ENCODE results near the gene PPP3CA. TPM values are rescaled to one million over a fixed set of nuclear protein-coding genes. Genes with fewer than 3 reads are reported as not detected.
A peak's percentile ranks its signal among the peaks of the same experiment; 100 is the strongest.

PPP3CA gene
- total RNA-seq, 1 experiment from 2014 or later, result 33.8 TPM

- intact Hi-C loops (cut with micrococcal nuclease; ENCODE audit: unreplicated experiment), result no loop called here
- peaks cover 6% of the 10 kb centered on the region; the same call in 1 of the 2 replicates for H3K4me1 ChIP-seq
- ChIA-PET POLR2A (no interaction called here), CTCF (no interaction called here)
- H3K27me3 Mint-ChIP-seq (ENCODE audit: insufficient read depth, unreplicated experiment), result no peaks in the 10 kb centered on the region
- no peak overlapping the region for H3K27ac Mint-ChIP-seq (ENCODE audit: unreplicated experiment)
- H3K27me3 ChIP-seq (replicated peaks; ENCODE audit: control insufficient read depth, insufficient read depth, low read length), result no peaks in the 10 kb centered on the region
- peaks cover 7% of the 10 kb centered on the region for H3K36me3 Mint-ChIP-seq (ENCODE audit: insufficient read depth, unreplicated experiment)
- H3K4me3 Mint-ChIP-seq (ENCODE audit: unreplicated experiment), result no peak overlapping the region
- DNase-seq, result no peak
- H3K9me3 Mint-ChIP-seq (ENCODE audit: unreplicated experiment), result no peaks in the 10 kb centered on the region
- TF ChIP-seq CTCF (IDR thresholded peaks at IDR 0.05; ENCODE audit: insufficient read depth in 1 of 2, low read depth in 1 of 2, low read length in 1 of 2, severe bottlenecking in 1 of 2, unreplicated experiment in 1 of 2), result no peak
- H3K4me3 ChIP-seq (ENCODE audit: low read depth, low read length), result no peak overlapping the region
- peaks cover 10% of the 10 kb centered on the region for H3K4me1 Mint-ChIP-seq (ENCODE audit: low read depth, unreplicated experiment)
- no peaks in the 10 kb centered on the region for H3K9me3 ChIP-seq
- BruUV-seq (replicated peaks), result no TSS peak
- no peaks in the 10 kb centered on the region for H3K36me3 ChIP-seq (ENCODE audit: control insufficient read depth, insufficient read depth, low read length)
Measured at GRCh38 chr4:101037938-101038413, 309.4 kb downstream of the PPP3CA start.

- no peak for DNase-seq
- no TSS peak for BruUV-seq (replicated peaks)
- Mint-ChIP-seq H3K27ac (ENCODE audit: unreplicated experiment) (no peak overlapping the region), H3K4me1 (ENCODE audit: low read depth, unreplicated experiment) (peaks cover 10% of the 10 kb centered on the region), H3K9me3 (ENCODE audit: unreplicated experiment) (no peaks in the 10 kb centered on the region), H3K36me3 (ENCODE audit: insufficient read depth, unreplicated experiment) (peaks cover 7% of the 10 kb centered on the region), H3K4me3 (ENCODE audit: unreplicated experiment) (no peak overlapping the region), H3K27me3 (ENCODE audit: insufficient read depth, unreplicated experiment) (no peaks in the 10 kb centered on the region)
- intact Hi-C loops (cut with micrococcal nuclease; ENCODE audit: unreplicated experiment), result no loop called here
- ChIA-PET POLR2A (no interaction called here), CTCF (no interaction called here)
- TF ChIP-seq CTCF (IDR thresholded peaks at IDR 0.05; ENCODE audit: insufficient read depth in 1 of 2, low read depth in 1 of 2, low read length in 1 of 2, severe bottlenecking in 1 of 2, unreplicated experiment in 1 of 2), result no peak
- Histone ChIP-seq H3K36me3 (ENCODE audit: control insufficient read depth, insufficient read depth, low read length) (no peaks in the 10 kb centered on the region), H3K9me3 (no peaks in the 10 kb centered on the region), H3K4me1 (peaks cover 6% of the 10 kb centered on the region; the same call in 1 of the 2 replicates), H3K4me3 (ENCODE audit: low read depth, low read length) (no peak overlapping the region), H3K27me3 (replicated peaks; ENCODE audit: control insufficient read depth, insufficient read depth, low read length) (no peaks in the 10 kb centered on the region)
Measured at GRCh38 chr4:101037249-101037648, 310.1 kb downstream of the PPP3CA start.

GRCh38 chr4:101035487-101035886, 311.8 kb downstream of the PPP3CA start:
- Mint-ChIP-seq H3K9me3 (ENCODE audit: unreplicated experiment) (no peaks in the 10 kb centered on the region), H3K36me3 (ENCODE audit: insufficient read depth, unreplicated experiment) (peaks cover 7% of the 10 kb centered on the region), H3K4me3 (ENCODE audit: unreplicated experiment) (no peak overlapping the region), H3K4me1 (ENCODE audit: low read depth, unreplicated experiment) (peaks cover 10% of the 10 kb centered on the region), H3K27me3 (ENCODE audit: insufficient read depth, unreplicated experiment) (no peaks in the 10 kb centered on the region), H3K27ac (ENCODE audit: unreplicated experiment) (peak overlapping the region; percentile 27)
- BruUV-seq (replicated peaks), result no TSS peak
- H3K36me3 ChIP-seq (ENCODE audit: control insufficient read depth, insufficient read depth, low read length), result no peaks in the 10 kb centered on the region
- peaks cover 6% of the 10 kb centered on the region; the same call in 1 of the 2 replicates for H3K4me1 ChIP-seq
- POLR2A ChIA-PET, result no interaction called here
- H3K27me3 ChIP-seq (replicated peaks; ENCODE audit: control insufficient read depth, insufficient read depth, low read length), result no peaks in the 10 kb centered on the region
- TF ChIP-seq CTCF (IDR thresholded peaks at IDR 0.05; ENCODE audit: insufficient read depth in 1 of 2, low read depth in 1 of 2, low read length in 1 of 2, severe bottlenecking in 1 of 2, unreplicated experiment in 1 of 2), result no peak
- CTCF ChIA-PET, result no interaction called here
- no peak for DNase-seq
- H3K4me3 ChIP-seq (ENCODE audit: low read depth, low read length), result no peak overlapping the region
- H3K9me3 ChIP-seq, result no peaks in the 10 kb centered on the region
- intact Hi-C loops (cut with micrococcal nuclease; ENCODE audit: unreplicated experiment), result no loop called here
